Transverse colon (tissue), 4 donors: ENCODE data around the gene SPIB.

Source experiments
- EP300 ChIP-seq: sonication (generic); formaldehyde crosslinking; IDR thresholded peaks from one replicate; pipeline ENCODE4 v1.6.1; 2017; ENCODE audit warnings: antibody characterized with exemption, low read depth
- POLR2A ChIP-seq: fragments of 450-650 bp; IDR thresholded peaks from one replicate; pipeline ENCODE4 v1.6.1; 2016; ENCODE audit warnings: antibody characterized with exemption, mild to moderate bottlenecking, moderate library complexity
- POLR2AphosphoS5 ChIP-seq, 3 donors: sonication (generic); formaldehyde crosslinking; IDR thresholded peaks; one replicate each; pipeline ENCODE4 v1.6.1; 2016; ENCODE audit warnings: antibody characterized with exemption in 3 of 3
- TF ChIP-seq, protein P1 (sequence below), 5 experiments: fragments of 200-600 bp in 3 of 5; fragments of 450-650 bp in 2 of 5; sonication (generic) in 3 of 5; IDR thresholded peaks; 1 replicate in 2 of 5; 2 replicates in 3 of 5; pipeline ENCODE4 v1.5.1; 2016 to 2017; ENCODE audit warnings: antibody characterized with exemption in 5 of 5, inconsistent platforms in 3 of 5, mild to moderate bottlenecking in 2 of 5, moderate library complexity in 1 of 5

- TF ChIP-seq POLR2AphosphoS5 (IDR thresholded peaks at IDR 0.05) (no peak), POLR2A (no peak), EP300 (no peak)
- TF ChIP-seq, protein P1, sequence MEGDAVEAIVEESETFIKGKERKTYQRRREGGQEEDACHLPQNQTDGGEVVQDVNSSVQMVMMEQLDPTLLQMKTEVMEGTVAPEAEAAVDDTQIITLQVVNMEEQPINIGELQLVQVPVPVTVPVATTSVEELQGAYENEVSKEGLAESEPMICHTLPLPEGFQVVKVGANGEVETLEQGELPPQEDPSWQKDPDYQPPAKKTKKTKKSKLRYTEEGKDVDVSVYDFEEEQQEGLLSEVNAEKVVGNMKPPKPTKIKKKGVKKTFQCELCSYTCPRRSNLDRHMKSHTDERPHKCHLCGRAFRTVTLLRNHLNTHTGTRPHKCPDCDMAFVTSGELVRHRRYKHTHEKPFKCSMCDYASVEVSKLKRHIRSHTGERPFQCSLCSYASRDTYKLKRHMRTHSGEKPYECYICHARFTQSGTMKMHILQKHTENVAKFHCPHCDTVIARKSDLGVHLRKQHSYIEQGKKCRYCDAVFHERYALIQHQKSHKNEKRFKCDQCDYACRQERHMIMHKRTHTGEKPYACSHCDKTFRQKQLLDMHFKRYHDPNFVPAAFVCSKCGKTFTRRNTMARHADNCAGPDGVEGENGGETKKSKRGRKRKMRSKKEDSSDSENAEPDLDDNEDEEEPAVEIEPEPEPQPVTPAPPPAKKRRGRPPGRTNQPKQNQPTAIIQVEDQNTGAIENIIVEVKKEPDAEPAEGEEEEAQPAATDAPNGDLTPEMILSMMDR (IDR thresholded peaks at IDR 0.05): no peak
Observed at GRCh38 chr19:50444059-50444458, 25.3 kb downstream of the SPIB start.
